Naive thymus-derived CD4-positive, alpha-beta T cell (primary cell): ENCODE data around the gene UBAC1. TPM values are rescaled to one million over a fixed set of nuclear protein-coding genes. Genes with fewer than 3 reads are reported as not detected.
A peak's percentile ranks its signal among the peaks of the same experiment; 100 is the strongest.

Experiments
- ATAC-seq: fragments of 150-1000 bp; cut with Tn5 transposase; 2 replicates; pipeline ENCODE4 v1.10.0; 2021; ENCODE audit warnings: mild to moderate bottlenecking, moderate library complexity
- CTCF ChIA-PET: fragments of 350-600 bp; sonication (Branson Sonifier 250); formaldehyde crosslinking; loops from one replicate; lab custom pipeline; 2021; ENCODE audit warnings: antibody characterized with exemption; lab: Charles Lee
- POLR2A ChIA-PET: fragments of 350-600 bp; sonication (Branson Sonifier 250); formaldehyde crosslinking; loops from one replicate; lab custom pipeline; 2021; ENCODE audit warnings: antibody characterized with exemption, inconsistent platforms; lab: Charles Lee
- DNase-seq, 9 donors: peaks; one replicate each; pipeline versions ENCODE4 v3.0.0 to v3.0.0-alpha.2; 2020 to 2022; ENCODE audit warnings: mixed read lengths in 1 of 9
- H3K27ac ChIP-seq: one replicate; pipeline ENCODE4 v1.7.0; 2013; ENCODE audit warnings: mild to moderate bottlenecking, low read depth, low read length, moderate library complexity
- H3K27me3 ChIP-seq, 2 donors: one replicate each; pipeline ENCODE4 v1.7.0; 2013; ENCODE audit warnings: low read length in 2 of 2, mild to moderate bottlenecking in 2 of 2, moderate library complexity in 2 of 2; ENCODE audit not compliant: control insufficient read depth in 2 of 2, insufficient read depth in 2 of 2
- H3K36me3 ChIP-seq, 3 experiments: 1 replicate in 2 of 3; 2 replicates in 1 of 3; pipeline ENCODE4 v1.7.0; 2013; ENCODE audit warnings: low read length in 3 of 3, mild to moderate bottlenecking in 3 of 3, moderate library complexity in 1 of 3; ENCODE audit not compliant: insufficient read depth in 3 of 3, control insufficient read depth in 2 of 3
- H3K4me1 ChIP-seq, 2 donors: one replicate each; pipeline ENCODE4 v1.7.0; 2013; ENCODE audit warnings: low read length in 2 of 2, mild to moderate bottlenecking in 2 of 2, moderate library complexity in 1 of 2; ENCODE audit not compliant: control insufficient read depth in 2 of 2, insufficient read depth in 2 of 2
- H3K4me3 ChIP-seq: 2 replicates; pipeline ENCODE4 v1.7.0; 2013; ENCODE audit warnings: mild to moderate bottlenecking, low read length
- H3K9me3 ChIP-seq, 3 experiments: 1 replicate in 2 of 3; 2 replicates in 1 of 3; pipeline ENCODE4 v1.7.0; 2013; ENCODE audit warnings: low read length in 3 of 3; ENCODE audit not compliant: control insufficient read depth in 2 of 3
- H3K27ac Mint-ChIP-seq, 9 donors: one replicate each; pipeline ENCODE4 v1.8.0; 2020 to 2022; ENCODE audit warnings: mixed read lengths in 9 of 9, mild to moderate bottlenecking in 8 of 9, moderate library complexity in 5 of 9, inconsistent platforms in 2 of 9
- H3K27me3 Mint-ChIP-seq, 5 donors: one replicate each; pipeline ENCODE4 v1.8.0; 2021 to 2022; ENCODE audit warnings: mixed read lengths in 5 of 5, mild to moderate bottlenecking in 1 of 5
- H3K36me3 Mint-ChIP-seq, 5 donors: one replicate each; pipeline ENCODE4 v1.8.0; 2020 to 2022; ENCODE audit warnings: mixed read lengths in 5 of 5, mild to moderate bottlenecking in 3 of 5, inconsistent platforms in 1 of 5
- H3K4me1 Mint-ChIP-seq, 7 donors: one replicate each; pipeline ENCODE4 v1.8.0; 2020 to 2022; ENCODE audit warnings: mixed read lengths in 7 of 7, mild to moderate bottlenecking in 3 of 7, inconsistent platforms in 1 of 7
- H3K4me3 Mint-ChIP-seq, 10 donors: one replicate each; pipeline ENCODE4 v1.8.0; 2020 to 2022; ENCODE audit warnings: mild to moderate bottlenecking in 10 of 10, mixed read lengths in 10 of 10, moderate library complexity in 6 of 10, inconsistent platforms in 2 of 10
- H3K9me3 Mint-ChIP-seq, 11 donors: one replicate each; pipeline ENCODE4 v1.8.0; 2020 to 2022; ENCODE audit warnings: mixed read lengths in 11 of 11, mild to moderate bottlenecking in 4 of 11, inconsistent platforms in 1 of 11, moderate library complexity in 1 of 11
- intact Hi-C, 2 donors: fragments of 100-400 bp; cut with micrococcal nuclease; formaldehyde crosslinking; loops; one replicate each; pipeline ENCODE4 v1.15.1; 2023
- polyA plus RNA-seq, 2 donors: library from polyadenylated mRNA; unstranded; fragments of 300-500 nt; fragmentation: Illumina TruSeq; gene quantifications; one replicate each; pipeline ENCODE4 v1.2.3, GENCODE V29; 2021
- total RNA-seq, 6 experiments: library from RNA in 5 of 6; stranded (reverse) in 5 of 6; gene quantifications; 1 replicate in 5 of 6; 2 replicates in 1 of 6; pipeline ENCODE4 v1.2.3 and lab custom pipeline; 2021 to 2026

The UBAC1 gene
- total and polyA plus RNA-seq, 7 experiments from 2014 or later = 19.6 to 36.1 (median 31.2) TPM

DNA sequence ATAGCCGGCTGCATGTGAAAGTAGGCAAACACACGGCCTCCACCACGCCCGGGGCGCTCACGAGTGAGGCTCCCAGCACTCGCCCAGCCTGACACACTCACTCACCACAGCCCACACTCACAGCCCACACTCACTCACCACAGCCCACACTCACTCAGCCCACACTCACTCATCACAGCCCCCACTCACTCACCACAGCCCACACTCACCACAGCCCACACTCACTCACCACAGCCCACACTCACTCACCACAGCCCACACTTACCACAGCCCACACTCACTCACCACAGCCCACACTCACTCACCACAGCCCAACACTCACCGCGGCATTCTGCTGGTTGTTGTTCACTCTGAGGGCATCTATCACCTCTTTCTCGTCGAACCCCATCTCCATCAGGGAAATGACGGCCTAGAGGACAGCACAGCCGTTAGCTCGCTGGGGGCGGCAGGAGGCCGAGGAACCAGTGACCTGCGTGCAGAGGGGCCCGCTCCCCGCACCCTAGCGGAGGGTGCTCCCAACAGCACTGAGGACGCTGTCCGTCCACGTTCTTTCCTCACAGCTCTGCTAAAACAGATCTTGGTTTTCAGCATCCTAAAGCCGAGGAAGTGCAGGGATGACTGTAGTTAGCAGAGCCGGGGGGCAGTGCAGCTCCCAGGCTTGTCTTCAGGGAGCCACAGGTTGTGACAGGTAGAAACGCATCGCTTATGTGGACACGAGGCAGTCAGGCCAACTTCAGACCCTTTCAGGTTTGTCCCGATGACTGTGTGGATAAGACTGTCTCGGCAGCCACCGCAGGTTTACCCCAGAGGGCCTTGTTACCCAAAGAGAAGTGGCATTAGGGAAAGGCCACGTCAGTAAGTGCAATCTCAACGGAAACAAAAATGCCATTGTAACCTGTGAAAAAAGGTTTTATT, 21.6 kb downstream of the UBAC1 start:
- peak; percentile 75 for ATAC-seq
- no peaks in the 10 kb centered on the region for H3K4me1 ChIP-seq
- H3K36me3 ChIP-seq = peaks cover 0 to 67% (median 16%) of the 10 kb centered on the region in 3 experiments
- H3K27me3 ChIP-seq = no peaks in the 10 kb centered on the region
- Mint-ChIP-seq H3K4me3 (peak overlapping the region in 5 of 10 donors; percentile 5 to 76 (median 44)), H3K27me3 (peaks cover 0 to 4% (median 0%) of the 10 kb centered on the region in 5 donors), H3K4me1 (peaks cover 3 to 9% (median 6%) of the 10 kb centered on the region in 7 donors), H3K27ac (peak overlapping the region in 8 of 9 donors; percentile 62 to 97 (median 91)), H3K36me3 (peaks cover 8 to 62% (median 41%) of the 10 kb centered on the region in 5 donors), H3K9me3 (peaks cover 0 to 6% (median 0%) of the 10 kb centered on the region in 11 donors)
- DNase-seq = peak in 3 of 9 donors; percentile 10 to 59 (median 10)
- ChIA-PET CTCF (interaction anchor here (0.6 kb wide), 1 partner anchor 1937 kb away, joined by 3 read pairs; no protein-coding TSS in a partner anchor), POLR2A (no interaction called here)
- H3K27ac ChIP-seq = peak overlapping the region; percentile 51
- peaks cover 0 to 3% (median 0%) of the 10 kb centered on the region in 3 experiments for H3K9me3 ChIP-seq
- H3K4me3 ChIP-seq = no peak overlapping the region
- intact Hi-C loops = no loop called here

DNA sequence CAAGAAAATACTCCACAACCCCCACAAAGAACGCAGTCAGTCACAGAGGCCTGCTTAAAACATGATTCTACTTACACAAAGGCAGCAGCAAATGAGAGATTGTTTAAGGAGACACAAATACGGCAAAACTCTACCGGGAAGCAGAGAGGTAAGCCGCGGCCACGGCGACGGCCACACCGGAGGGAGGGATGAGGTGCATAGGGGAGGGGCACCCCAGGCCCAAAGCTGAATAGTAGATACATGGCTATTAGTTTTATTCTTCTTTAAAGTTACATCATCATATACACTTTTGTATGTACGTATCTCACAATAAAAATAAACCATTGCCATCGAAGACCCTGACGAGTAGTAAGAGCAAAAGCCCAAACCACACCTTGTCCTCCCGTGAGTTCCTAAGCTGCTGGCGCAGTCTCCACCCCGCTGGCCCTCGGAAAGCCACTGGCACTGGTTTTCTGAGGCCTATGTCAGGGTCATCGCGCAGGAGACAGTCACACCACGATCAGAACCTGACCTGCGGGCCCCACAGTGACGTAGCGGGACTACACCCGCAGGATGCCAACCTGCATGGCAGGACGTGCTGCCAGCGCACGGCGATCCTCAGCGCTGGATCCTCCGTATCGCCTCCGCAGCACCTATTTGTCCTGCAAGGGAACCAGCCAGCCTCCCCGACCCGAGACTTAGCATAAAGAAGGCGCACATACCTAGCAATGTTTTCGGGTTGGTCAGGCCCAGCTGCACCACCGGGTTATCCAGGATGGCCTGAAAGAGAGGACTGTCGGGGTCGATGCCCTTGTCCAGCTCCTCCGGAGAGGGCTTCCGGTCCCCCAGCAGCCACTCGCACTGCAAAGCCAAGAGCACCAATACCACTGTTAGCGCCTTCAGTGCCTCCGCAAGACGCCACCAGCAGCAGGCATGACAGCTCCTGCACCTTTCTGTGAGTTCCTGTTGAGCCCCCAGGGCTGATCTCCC, 23.4 kb downstream of the UBAC1 start:
- Histone ChIP-seq H3K4me3 (no peak overlapping the region), H3K27ac (no peak overlapping the region), H3K36me3 (peaks cover 0 to 62% (median 16%) of the 10 kb centered on the region in 3 experiments), H3K9me3 (peaks cover 0 to 3% (median 0%) of the 10 kb centered on the region in 3 experiments), H3K4me1 (no peaks in the 10 kb centered on the region), H3K27me3 (no peaks in the 10 kb centered on the region)
- intact Hi-C loops = no loop called here
- CTCF ChIA-PET = no interaction called here
- POLR2A ChIA-PET = interaction anchor here (0.8 kb wide), 1 partner anchor 136 kb away, joined by 3 read pairs; no protein-coding TSS in a partner anchor
- peak overlapping the region in 1 of 9 donors; percentile 78 for H3K27ac Mint-ChIP-seq
- H3K9me3 Mint-ChIP-seq = peaks cover 0 to 6% (median 0%) of the 10 kb centered on the region in 11 donors
- H3K4me3 Mint-ChIP-seq = no peak overlapping the region
- peaks cover 0 to 4% (median 0%) of the 10 kb centered on the region in 5 donors for H3K27me3 Mint-ChIP-seq
- H3K36me3 Mint-ChIP-seq = peaks cover 3 to 61% (median 37%) of the 10 kb centered on the region in 5 donors
- H3K4me1 Mint-ChIP-seq = peaks cover 5 to 9% (median 6%) of the 10 kb centered on the region in 7 donors
- ATAC-seq (no peak), DNase-seq (no peak)

DNA sequence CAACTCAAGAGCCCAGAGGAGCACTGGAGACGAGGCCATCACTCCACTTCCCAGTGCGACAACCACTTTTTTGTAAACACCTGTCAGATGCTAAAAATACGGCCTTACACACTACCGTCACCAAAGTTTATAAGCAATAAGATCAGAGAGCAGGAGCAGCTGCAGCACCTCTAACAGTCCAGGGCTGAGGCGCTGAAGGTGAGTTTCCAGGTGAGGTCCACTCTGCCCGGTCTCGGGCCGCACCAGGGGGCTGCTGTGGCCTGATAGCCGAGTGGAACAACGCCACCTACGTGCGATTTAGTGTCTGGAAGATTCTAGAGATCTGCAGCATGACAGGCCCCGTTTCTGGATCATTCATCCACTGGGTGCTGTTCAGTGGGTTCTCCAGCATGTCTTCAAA, 28.1 kb downstream of the UBAC1 start:
- no peak overlapping the region for H3K4me3 ChIP-seq
- CTCF ChIA-PET = no interaction called here
- no peak overlapping the region for H3K27ac ChIP-seq
- H3K36me3 ChIP-seq = peaks cover 0 to 55% (median 13%) of the 10 kb centered on the region in 3 experiments
- DNase-seq = no peak
- H3K4me1 ChIP-seq = no peaks in the 10 kb centered on the region
- POLR2A ChIA-PET = no interaction called here
- H3K27ac Mint-ChIP-seq = no peak overlapping the region
- no peak for ATAC-seq
- H3K27me3 ChIP-seq = no peaks in the 10 kb centered on the region
- no peak overlapping the region for H3K4me3 Mint-ChIP-seq
- H3K9me3 Mint-ChIP-seq = peaks cover 0 to 2% (median 0%) of the 10 kb centered on the region in 11 donors
- peaks cover 0 to 3% (median 0%) of the 10 kb centered on the region in 7 donors for H3K4me1 Mint-ChIP-seq
- intact Hi-C loops = no loop called here
- peaks cover 4 to 57% (median 28%) of the 10 kb centered on the region in 5 donors for H3K36me3 Mint-ChIP-seq
- H3K27me3 Mint-ChIP-seq = no peaks in the 10 kb centered on the region
- H3K9me3 ChIP-seq = no peaks in the 10 kb centered on the region

DNA sequence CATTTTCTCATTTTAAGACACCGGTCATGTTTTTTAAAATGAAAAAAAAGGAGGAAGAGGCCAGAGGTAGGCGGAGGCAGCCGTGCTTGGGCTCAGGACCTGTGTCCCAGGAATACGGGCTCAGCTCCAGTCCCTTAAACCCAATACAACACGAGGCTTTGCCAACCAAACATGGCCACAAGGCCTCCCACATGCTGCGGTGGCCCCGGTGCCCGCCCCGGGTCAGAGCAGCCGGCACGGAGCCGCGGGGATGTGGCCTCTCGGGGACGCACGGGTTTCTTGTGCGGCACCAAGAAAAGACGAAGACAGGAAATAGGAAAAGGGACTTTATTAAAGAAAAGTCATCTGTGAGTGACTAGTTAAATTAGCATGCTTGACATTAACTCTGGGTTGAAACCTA, 28.5 kb downstream of the UBAC1 start:
- CTCF ChIA-PET = interaction anchor here (0.7 kb wide), 1 partner anchor 64 kb away, joined by 3 read pairs; no protein-coding TSS in a partner anchor
- no peaks in the 10 kb centered on the region for H3K9me3 ChIP-seq
- no peak overlapping the region for H3K27ac ChIP-seq
- peaks cover 0 to 50% (median 9%) of the 10 kb centered on the region in 3 experiments for H3K36me3 ChIP-seq
- no peak overlapping the region for H3K4me3 ChIP-seq
- Mint-ChIP-seq H3K36me3 (peaks cover 4 to 59% (median 26%) of the 10 kb centered on the region in 5 donors), H3K27me3 (no peaks in the 10 kb centered on the region), H3K4me1 (peaks cover 0 to 8% (median 0%) of the 10 kb centered on the region in 7 donors), H3K9me3 (peaks cover 0 to 2% (median 0%) of the 10 kb centered on the region in 11 donors), H3K27ac (peak overlapping the region in 1 of 9 donors; percentile 2), H3K4me3 (no peak overlapping the region)
- ATAC-seq (no peak), DNase-seq (no peak)
- POLR2A ChIA-PET = no interaction called here
- intact Hi-C loops = no loop called here
- H3K27me3 ChIP-seq = no peaks in the 10 kb centered on the region
- H3K4me1 ChIP-seq = no peaks in the 10 kb centered on the region

DNA sequence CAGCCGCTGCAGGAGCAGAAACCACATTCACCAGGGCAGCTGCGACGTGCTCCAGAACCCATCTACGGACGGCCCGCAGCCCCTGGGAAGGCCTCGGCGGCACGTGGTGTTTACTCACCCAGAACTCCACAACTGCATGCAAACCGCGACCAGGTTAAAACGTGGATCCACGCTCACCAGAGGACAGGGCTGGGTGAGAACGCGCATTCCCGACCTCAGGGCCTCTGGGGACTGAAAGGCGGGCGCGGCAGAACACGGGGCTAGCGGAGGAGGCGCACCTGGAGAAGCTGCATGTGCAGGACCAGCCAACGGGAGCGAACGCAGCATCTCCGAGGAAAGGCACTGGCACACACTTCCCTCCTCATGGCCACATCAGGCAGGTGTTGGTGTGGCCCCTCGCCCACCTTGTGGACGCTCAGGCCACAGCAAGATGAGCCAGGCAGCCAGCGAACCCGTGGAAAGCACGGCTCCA, 29.8 kb downstream of the UBAC1 start:
- DNase-seq (no peak), ATAC-seq (no peak)
- H3K4me1 ChIP-seq = no peaks in the 10 kb centered on the region
- peaks cover 4 to 50% (median 22%) of the 10 kb centered on the region in 5 donors for H3K36me3 Mint-ChIP-seq
- peaks cover 0 to 8% (median 0%) of the 10 kb centered on the region in 7 donors for H3K4me1 Mint-ChIP-seq
- no peaks in the 10 kb centered on the region for H3K27me3 ChIP-seq
- H3K27ac ChIP-seq = no peak overlapping the region
- H3K9me3 Mint-ChIP-seq = peaks cover 0 to 2% (median 0%) of the 10 kb centered on the region in 11 donors
- no peaks in the 10 kb centered on the region for H3K9me3 ChIP-seq
- ChIA-PET CTCF (no interaction called here), POLR2A (no interaction called here)
- no peaks in the 10 kb centered on the region for H3K27me3 Mint-ChIP-seq
- H3K4me3 ChIP-seq = no peak overlapping the region
- H3K27ac Mint-ChIP-seq = no peak overlapping the region
- H3K36me3 ChIP-seq = peaks cover 0 to 40% (median 4%) of the 10 kb centered on the region in 3 experiments
- intact Hi-C loops = no loop called here
- no peak overlapping the region for H3K4me3 Mint-ChIP-seq
